CD14-positive monocyte (primary cell): ENCODE measurements around the gene LGR5. TPM values are rescaled to one million over a fixed set of nuclear protein-coding genes. Genes with fewer than 3 reads are reported as not detected.

ENCODE experiments used
- DNase-seq, 3 donors: peaks; one replicate each; pipeline ENCODE4 v3.0.0-alpha.2; 2011 to 2022
- H2AFZ ChIP-seq: 2 replicates; pipeline ENCODE4 v1.6.0; 2012; ENCODE audit warnings: mild to moderate bottlenecking, low read depth, low read length, inconsistent platforms; ENCODE audit not compliant: insufficient read depth, poor library complexity, severe bottlenecking
- H3K27ac ChIP-seq, 2 donors: 1 replicate in 1 of 2; 2 replicates in 1 of 2; pipeline ENCODE4 v1.5.1; 2012 to 2013; ENCODE audit warnings: low read length in 2 of 2, control low read depth in 1 of 2, inconsistent platforms in 1 of 2, low read depth in 1 of 2, mild to moderate bottlenecking in 1 of 2
- H3K27me3 ChIP-seq, 2 donors: one replicate each; pipeline versions ENCODE4 v1.6.0 to v1.6.1; 2011 to 2013; ENCODE audit warnings: low read length in 2 of 2; ENCODE audit not compliant: control insufficient read depth in 2 of 2, insufficient read depth in 2 of 2
- H3K36me3 ChIP-seq, 2 donors: replicated peaks in 1 of 2; 1 replicate in 1 of 2; 2 replicates in 1 of 2; pipeline versions ENCODE4 v1.5.1 to v1.6.1; 2012 to 2013; ENCODE audit warnings: low read length in 2 of 2, control low read depth in 1 of 2, inconsistent platforms in 1 of 2, mild to moderate bottlenecking in 1 of 2; ENCODE audit not compliant: insufficient read depth in 2 of 2, control insufficient read depth in 1 of 2
- H3K4me1 ChIP-seq, 2 donors: 1 replicate in 1 of 2; 2 replicates in 1 of 2; pipeline versions ENCODE4 v1.5.1 to v1.6.1; 2012 to 2013; ENCODE audit warnings: low read length in 2 of 2, control low read depth in 1 of 2, inconsistent platforms in 1 of 2, mild to moderate bottlenecking in 1 of 2, moderate library complexity in 1 of 2; ENCODE audit not compliant: insufficient read depth in 2 of 2, control insufficient read depth in 1 of 2
- H3K4me2 ChIP-seq: replicated peaks from 2 replicates; pipeline ENCODE3; 2012; ENCODE audit warnings: low read length, moderate library complexity, mild to moderate bottlenecking; ENCODE audit not compliant: poor library complexity, severe bottlenecking; ENCODE audit errors: extremely low read depth
- H3K4me3 ChIP-seq, 3 experiments: fragments of 200-600 bp in 1 of 3; sonication (generic) in 1 of 3; replicated peaks in 1 of 3; 1 replicate in 2 of 3; 2 replicates in 1 of 3; pipeline ENCODE4 v1.5.1; 2011 to 2013; ENCODE audit warnings: low read length in 3 of 3, mild to moderate bottlenecking in 3 of 3, control low read depth in 2 of 3, low read depth in 2 of 3, inconsistent platforms in 1 of 3, moderate library complexity in 1 of 3
- H3K79me2 ChIP-seq: 2 replicates; pipeline ENCODE4 v1.6.0; 2012; ENCODE audit warnings: mild to moderate bottlenecking, control low read depth, inconsistent platforms, low read length, moderate library complexity; ENCODE audit not compliant: insufficient read depth
- H3K9ac ChIP-seq: 2 replicates; pipeline ENCODE4 v1.6.0; 2017; ENCODE audit warnings: low read length, mild to moderate bottlenecking; ENCODE audit not compliant: insufficient read depth, poor library complexity, severe bottlenecking
- H3K9me3 ChIP-seq, 2 donors: replicated peaks in 1 of 2; 1 replicate in 1 of 2; 2 replicates in 1 of 2; pipeline versions ENCODE4 v1.5.1 to v1.6.1; 2012 to 2013; ENCODE audit warnings: low read length in 2 of 2, control low read depth in 1 of 2; ENCODE audit not compliant: control insufficient read depth in 1 of 2, insufficient read depth in 1 of 2
- H4K20me1 ChIP-seq: 2 replicates; pipeline ENCODE4 v1.6.0; 2012; ENCODE audit warnings: mild to moderate bottlenecking, low read length, control low read depth, moderate library complexity; ENCODE audit not compliant: insufficient read depth
- H3K27ac Mint-ChIP-seq, 7 donors: one replicate each; pipeline ENCODE4 v1.8.0; 2020; ENCODE audit warnings: mild to moderate bottlenecking in 7 of 7, mixed read lengths in 7 of 7, moderate library complexity in 6 of 7, inconsistent platforms in 2 of 7
- H3K27me3 Mint-ChIP-seq, 3 donors: one replicate each; pipeline ENCODE4 v1.8.0; 2021 to 2022; ENCODE audit warnings: low read depth in 3 of 3, mild to moderate bottlenecking in 3 of 3, mixed read lengths in 3 of 3, moderate library complexity in 3 of 3, inconsistent platforms in 1 of 3
- H3K36me3 Mint-ChIP-seq, 2 donors: one replicate each; pipeline ENCODE4 v1.8.0; 2020; ENCODE audit warnings: mixed read lengths in 2 of 2, inconsistent platforms in 1 of 2, mild to moderate bottlenecking in 1 of 2
- H3K4me1 Mint-ChIP-seq: one replicate; pipeline ENCODE4 v1.8.0; 2020; ENCODE audit warnings: mild to moderate bottlenecking, mixed read lengths
- H3K4me3 Mint-ChIP-seq, 2 donors: one replicate each; pipeline ENCODE4 v1.8.0; 2020; ENCODE audit warnings: mild to moderate bottlenecking in 2 of 2, mixed read lengths in 2 of 2, moderate library complexity in 1 of 2
- H3K9me3 Mint-ChIP-seq, 7 donors: one replicate each; pipeline ENCODE4 v1.8.0; 2020 to 2022; ENCODE audit warnings: mixed read lengths in 7 of 7, mild to moderate bottlenecking in 6 of 7, moderate library complexity in 6 of 7, inconsistent platforms in 2 of 7
- WGBS: methylation state at CpG from one replicate; pipeline ENCODE4 v1.1.5; 2013; ENCODE audit warnings: missing lambda C conversion rate; ENCODE audit not compliant: insufficient coverage; 5-methylcytosine and 5-hydroxymethylcytosine counted together
- intact Hi-C, 2 donors: fragments of 100-400 bp; cut with micrococcal nuclease; formaldehyde crosslinking; loops; one replicate each; pipeline versions ENCODE4 v1.15.0 to v1.15.1; 2023
- polyA plus RNA-seq, 3 donors: library from polyadenylated mRNA; depleted of rRNA in 1 of 3; unstranded in 2 of 3; stranded (reverse) in 1 of 3; fragments of 300-500 nt in 2 of 3; fragments of >200 nt in 1 of 3; fragmentation: Illumina TruSeq in 2 of 3; gene quantifications; 1 replicate in 2 of 3; 2 replicates in 1 of 3; pipeline ENCODE4 v1.2.3, GENCODE V29; 2012 to 2021
- TF ChIP-seq, protein P1 (sequence below): fragments of 200-600 bp; IDR thresholded peaks from one replicate; pipeline ENCODE4 v1.8.0; 2022; ENCODE audit warnings: antibody characterized with exemption, mild to moderate bottlenecking

Gene LGR5
- polyA plus RNA-seq, 3 donors, result not detected

DNA sequence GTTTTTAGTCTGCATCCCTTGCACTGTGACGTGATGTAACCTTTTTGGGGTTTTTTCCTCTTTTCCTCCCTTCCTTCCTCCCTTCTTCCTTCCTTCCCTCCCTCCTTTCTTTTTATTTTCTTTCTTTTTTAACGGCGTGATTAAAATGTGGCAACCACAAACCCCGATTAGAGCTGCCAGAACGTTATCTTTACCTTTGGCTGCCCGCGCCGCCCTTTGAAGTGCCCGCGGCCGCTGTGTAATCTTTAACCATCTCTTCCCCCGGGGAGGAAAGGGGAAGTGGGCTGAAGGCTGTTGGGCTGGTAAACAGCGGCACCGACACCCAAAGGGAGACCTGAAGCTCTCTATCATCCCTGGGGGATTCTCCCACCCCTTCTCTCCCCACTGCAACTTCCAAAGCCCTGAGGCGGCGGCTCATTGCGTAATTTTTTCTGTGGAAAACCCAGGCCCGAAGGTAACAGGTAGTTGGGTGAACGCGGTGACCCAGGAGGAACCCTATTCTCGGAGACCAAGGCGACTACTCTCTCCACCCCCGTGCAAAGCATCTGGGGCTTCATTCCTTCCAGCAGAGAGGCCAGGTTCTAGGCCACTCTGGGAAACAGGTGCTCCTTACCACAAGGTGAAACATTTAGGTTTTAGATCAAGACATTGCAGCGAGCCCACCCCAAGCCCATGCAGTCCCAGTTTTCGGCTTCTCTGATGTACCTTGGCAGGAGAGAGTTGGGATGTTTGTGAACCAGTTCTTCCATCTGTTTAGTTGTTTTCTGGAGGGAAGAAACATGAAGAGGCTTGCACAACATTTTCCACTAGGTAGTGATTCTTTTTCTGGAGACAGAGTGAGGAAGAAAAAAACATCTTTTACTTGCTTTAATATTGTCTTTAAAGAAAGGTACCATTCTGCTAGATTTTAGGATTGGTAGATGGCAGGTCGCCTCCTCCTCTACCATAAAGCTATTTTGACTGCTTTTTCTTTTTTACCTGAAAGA, 1.5 kb downstream of the LGR5 start:
- H3K27ac ChIP-seq, result no peak overlapping the region
- no peak for DNase-seq
- Mint-ChIP-seq H3K4me3 (peak overlapping the region in 1 of 2 donors; percentile 72), H3K27me3 (peaks cover 39 to 60% (median 51%) of the 10 kb centered on the region in 3 donors), H3K4me1 (peaks cover 16% of the 10 kb centered on the region), H3K9me3 (peaks cover 7 to 21% (median 19%) of the 10 kb centered on the region in 7 donors), H3K36me3 (no peaks in the 10 kb centered on the region), H3K27ac (no peak overlapping the region)
- TF ChIP-seq, protein P1, sequence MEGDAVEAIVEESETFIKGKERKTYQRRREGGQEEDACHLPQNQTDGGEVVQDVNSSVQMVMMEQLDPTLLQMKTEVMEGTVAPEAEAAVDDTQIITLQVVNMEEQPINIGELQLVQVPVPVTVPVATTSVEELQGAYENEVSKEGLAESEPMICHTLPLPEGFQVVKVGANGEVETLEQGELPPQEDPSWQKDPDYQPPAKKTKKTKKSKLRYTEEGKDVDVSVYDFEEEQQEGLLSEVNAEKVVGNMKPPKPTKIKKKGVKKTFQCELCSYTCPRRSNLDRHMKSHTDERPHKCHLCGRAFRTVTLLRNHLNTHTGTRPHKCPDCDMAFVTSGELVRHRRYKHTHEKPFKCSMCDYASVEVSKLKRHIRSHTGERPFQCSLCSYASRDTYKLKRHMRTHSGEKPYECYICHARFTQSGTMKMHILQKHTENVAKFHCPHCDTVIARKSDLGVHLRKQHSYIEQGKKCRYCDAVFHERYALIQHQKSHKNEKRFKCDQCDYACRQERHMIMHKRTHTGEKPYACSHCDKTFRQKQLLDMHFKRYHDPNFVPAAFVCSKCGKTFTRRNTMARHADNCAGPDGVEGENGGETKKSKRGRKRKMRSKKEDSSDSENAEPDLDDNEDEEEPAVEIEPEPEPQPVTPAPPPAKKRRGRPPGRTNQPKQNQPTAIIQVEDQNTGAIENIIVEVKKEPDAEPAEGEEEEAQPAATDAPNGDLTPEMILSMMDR, result no peak
- no peak overlapping the region for H3K9ac ChIP-seq
- peaks cover 6 to 16% of the 10 kb centered on the region in 2 donors for H3K4me1 ChIP-seq
- H3K4me3 ChIP-seq, result peak overlapping the region in 1 of 3 experiments; percentile 39
- H3K27me3 ChIP-seq, result peaks cover 40 to 57% of the 10 kb centered on the region in 2 donors
- peak overlapping the region; percentile 44 for H3K4me2 ChIP-seq
- no peaks in the 10 kb centered on the region for H3K79me2 ChIP-seq
- peaks cover 7 to 48% of the 10 kb centered on the region in 2 donors for H3K9me3 ChIP-seq
- no peaks in the 10 kb centered on the region for H4K20me1 ChIP-seq
- 15% methylated on average over 4 of the region's 26 CpGs for WGBS
- H3K36me3 ChIP-seq, result no peaks in the 10 kb centered on the region
- intact Hi-C loops, result no loop called here
- no peak overlapping the region for H2AFZ ChIP-seq

DNA sequence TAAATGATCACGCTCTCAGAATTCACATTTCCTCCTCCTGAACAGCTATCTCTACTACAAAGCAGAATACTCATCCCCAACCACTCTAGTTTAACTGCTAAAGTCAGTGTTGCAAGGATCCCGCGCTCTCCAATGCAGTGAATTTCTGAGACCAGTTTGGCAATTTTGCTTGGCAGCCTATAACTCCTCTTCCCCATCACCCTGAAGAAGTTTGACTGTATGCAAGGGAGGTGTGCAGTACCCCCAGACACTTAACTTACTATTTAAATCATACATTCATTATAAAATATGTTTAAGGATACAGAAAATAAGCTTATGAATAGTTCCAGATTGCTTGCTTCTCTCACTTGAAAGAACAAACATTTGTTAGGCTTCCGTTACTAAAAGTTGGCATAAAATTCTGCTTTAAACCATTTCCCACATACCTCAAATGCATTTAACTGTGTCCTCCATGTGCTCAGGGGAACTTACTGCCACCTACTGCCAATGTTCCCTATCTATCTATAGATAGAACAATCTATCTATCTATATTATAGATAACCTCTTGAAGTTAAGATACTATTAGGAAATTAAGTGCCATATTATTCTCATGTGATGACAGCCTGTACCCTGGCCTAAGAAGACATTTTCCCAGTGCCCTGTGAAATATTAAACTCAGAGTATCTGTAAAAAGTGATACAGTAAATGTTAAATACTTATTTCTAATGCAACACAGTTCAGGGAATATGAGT, 2.4 kb downstream of the LGR5 start:
- TF ChIP-seq, protein P1, result no peak
- Mint-ChIP-seq H3K27ac (no peak overlapping the region), H3K36me3 (no peaks in the 10 kb centered on the region), H3K27me3 (peaks cover 39 to 59% (median 51%) of the 10 kb centered on the region in 3 donors), H3K4me1 (peaks cover 16% of the 10 kb centered on the region), H3K4me3 (peak overlapping the region in 1 of 2 donors; percentile 72), H3K9me3 (peaks cover 5 to 12% (median 10%) of the 10 kb centered on the region in 7 donors)
- no peaks in the 10 kb centered on the region for H3K79me2 ChIP-seq
- H3K27ac ChIP-seq, result no peak overlapping the region
- no peak overlapping the region for H3K4me2 ChIP-seq
- H4K20me1 ChIP-seq, result no peaks in the 10 kb centered on the region
- no peak for DNase-seq
- intact Hi-C loops, result no loop called here
- peaks cover 40 to 57% of the 10 kb centered on the region in 2 donors for H3K27me3 ChIP-seq
- H3K36me3 ChIP-seq, result no peaks in the 10 kb centered on the region
- no CpG with 5 or more reads among the region's 4 CpGs for WGBS
- H3K4me1 ChIP-seq, result peaks cover 6 to 16% of the 10 kb centered on the region in 2 donors
- peaks cover 0 to 38% of the 10 kb centered on the region in 2 donors for H3K9me3 ChIP-seq
- H3K9ac ChIP-seq, result no peak overlapping the region
- H2AFZ ChIP-seq, result no peak overlapping the region
- no peak overlapping the region for H3K4me3 ChIP-seq
